Measurements from ENCODE around the gene BRAF.
"Not testable (repeated sequence)": the region's sequence is repeated elsewhere in the genome, so short reads cannot be mapped to it uniquely, and the experiment has no call there.

The BRAF gene

GRCh38 chr7:140708764-140709163 lies 216.0 kb downstream of the BRAF start:
- not testable (repeated sequence) for DNase-seq (ENCODE audit: low read depth)

- DNase-seq (ENCODE audit: low read depth) = no peak
These were observed 217.6 kb downstream of the BRAF start for GRCh38 chr7:140707132-140707531.

DNA sequence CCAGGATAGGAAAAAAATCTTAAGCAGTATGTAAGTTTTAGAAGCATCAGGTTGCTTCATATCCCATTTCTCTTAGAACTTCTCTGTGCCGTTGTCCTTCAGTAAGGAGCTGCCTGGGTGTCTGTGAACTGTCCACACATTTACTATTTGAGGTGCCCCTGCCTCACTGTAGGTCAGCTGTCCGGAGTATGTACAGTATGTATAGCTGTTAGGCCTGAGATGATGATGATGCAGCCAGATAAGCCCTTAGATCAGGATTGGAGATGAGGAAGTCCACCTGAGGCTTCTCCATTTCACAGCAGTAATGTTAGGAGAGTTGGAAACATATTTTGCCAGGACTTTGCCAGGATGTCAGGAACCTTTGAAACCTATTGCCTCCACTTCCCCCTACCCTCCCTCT lies 220.5 kb downstream of the BRAF start:
- no peak for DNase-seq (ENCODE audit: low read depth)

DNA sequence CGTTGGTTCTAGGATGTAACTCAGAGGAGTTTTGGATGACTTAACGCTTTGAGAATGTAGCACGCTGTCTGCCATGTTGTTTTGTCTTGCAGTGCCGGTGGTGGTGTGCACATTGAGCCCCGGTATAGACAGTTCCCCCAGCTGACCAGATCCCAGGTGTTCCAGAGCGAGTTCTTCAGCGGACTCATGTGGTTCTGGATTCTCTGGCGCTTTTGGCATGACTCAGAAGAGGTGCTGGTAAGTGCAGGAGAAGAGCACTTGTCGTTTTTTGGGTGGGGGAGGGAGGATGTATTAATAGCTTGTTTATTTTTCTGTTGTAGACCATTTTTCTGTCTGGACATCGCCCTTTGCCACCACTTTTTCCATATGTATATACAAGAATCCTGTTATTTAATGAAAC lies 222.0 kb downstream of the BRAF start:
- no peak for DNase-seq (ENCODE audit: low read depth)

GRCh38 chr7:140698477-140698876 lies 226.3 kb downstream of the BRAF start:
- DNase-seq (ENCODE audit: low read depth) = no peak

- DNase-seq (ENCODE audit: low read depth) = peak; percentile 11
These were observed 227.1 kb downstream of the BRAF start for GRCh38 chr7:140697447-140698143.

DNA sequence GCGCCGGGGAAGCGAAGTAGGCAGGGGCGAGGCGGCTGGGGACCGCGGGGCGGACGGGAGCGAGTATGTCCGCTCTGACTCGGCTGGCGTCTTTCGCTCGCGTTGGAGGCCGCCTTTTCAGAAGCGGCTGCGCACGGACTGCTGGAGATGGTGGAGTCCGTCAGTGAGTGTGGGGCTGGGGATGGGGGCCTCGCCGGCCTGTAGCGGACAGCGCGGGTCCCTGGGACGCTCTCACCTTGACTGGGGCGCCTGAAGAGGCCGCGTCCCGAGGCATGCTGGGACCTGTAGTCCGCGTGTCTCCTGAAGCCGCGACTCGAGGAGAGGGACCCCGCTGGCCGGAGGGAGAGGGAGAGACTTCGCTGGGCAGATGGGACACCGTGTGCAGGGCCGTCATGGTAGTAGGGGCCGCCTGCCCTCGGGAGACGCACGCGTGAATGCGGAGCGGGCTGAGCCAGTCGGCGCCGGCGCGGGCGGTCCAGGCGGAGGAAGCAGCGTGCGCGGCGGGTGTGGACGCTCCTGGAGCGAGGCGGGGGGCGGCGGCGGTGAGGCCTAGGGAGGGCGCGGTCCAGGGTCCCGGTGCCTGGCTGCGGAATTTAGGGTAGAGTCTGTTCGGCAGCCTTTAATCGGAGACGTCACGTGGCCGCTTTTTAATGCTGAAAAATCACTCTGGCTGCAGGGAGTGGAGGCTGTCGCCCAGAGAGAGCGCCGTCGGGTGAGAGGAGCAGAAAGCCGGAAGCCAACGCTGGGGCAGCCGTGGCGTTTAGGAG lies 227.9 kb downstream of the BRAF start, which contains the start of gene NDUFB2:
Gene NDUFB2 (plus strand): TSS at position 29 of the 767 bp plus-strand sequence. CDS start 37 bp downstream, at position 66.
- peak; percentile 45 for DNase-seq (ENCODE audit: low read depth)

- peak; percentile 63 for DNase-seq (ENCODE audit: low read depth)
These were observed 228.6 kb downstream of the BRAF start for GRCh38 chr7:140696024-140696679.

GRCh38 chr7:140695381-140695780 lies 229.3 kb downstream of the BRAF start:
- no peak for DNase-seq (ENCODE audit: low read depth)

DNA sequence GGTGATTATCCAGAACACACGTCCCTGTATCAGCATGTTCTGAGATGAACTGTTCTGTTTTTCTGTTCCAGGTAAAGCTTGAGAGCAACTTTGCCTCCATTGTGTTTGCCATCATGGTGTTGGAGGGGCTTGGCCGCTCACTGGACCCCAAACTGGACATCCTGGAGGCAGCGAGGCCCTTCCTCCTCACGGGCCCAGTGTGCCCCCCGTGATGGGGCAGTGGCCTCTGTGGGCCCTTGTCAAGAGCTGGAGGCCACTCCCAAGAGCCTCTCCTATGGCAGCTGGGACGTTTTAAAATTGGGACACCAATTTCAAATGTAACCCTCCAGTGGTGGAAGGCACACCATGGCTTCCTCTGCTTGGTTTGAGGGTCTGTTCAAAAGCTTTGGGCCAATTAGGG lies 230.1 kb downstream of the BRAF start:
- DNase-seq (ENCODE audit: low read depth) = no peak

GRCh38 chr7:140693849-140694248 lies 230.9 kb downstream of the BRAF start:
- not testable (repeated sequence) for DNase-seq (ENCODE audit: low read depth)

- no peak for DNase-seq (ENCODE audit: low read depth)
These were observed 233.2 kb downstream of the BRAF start for GRCh38 chr7:140691376-140692045.

GRCh38 chr7:140689199-140690152 lies 235.3 kb downstream of the BRAF start:
- DNase-seq (ENCODE audit: low read depth) = no peak

DNA sequence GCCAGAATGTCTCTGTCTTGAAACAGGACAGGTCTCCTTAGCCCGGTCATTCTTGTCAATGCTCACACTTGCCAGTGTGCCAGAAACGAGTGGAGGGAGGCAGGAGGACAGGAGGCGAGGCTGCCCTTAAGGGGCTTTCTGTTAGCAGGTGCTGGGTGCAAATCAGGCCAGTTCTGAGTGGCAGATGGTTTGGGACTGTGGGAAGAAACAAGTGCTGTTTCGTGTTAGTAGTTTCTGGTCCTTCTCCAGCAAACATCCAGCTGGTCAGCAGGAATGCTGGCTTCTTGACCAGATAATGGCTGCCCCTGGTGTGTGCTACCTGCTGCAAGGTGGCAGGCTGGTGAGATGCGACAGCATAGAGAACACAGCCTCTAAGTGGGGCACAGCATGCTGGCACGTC lies 236.4 kb downstream of the BRAF start:
- DNase-seq (ENCODE audit: low read depth) = no peak

DNA sequence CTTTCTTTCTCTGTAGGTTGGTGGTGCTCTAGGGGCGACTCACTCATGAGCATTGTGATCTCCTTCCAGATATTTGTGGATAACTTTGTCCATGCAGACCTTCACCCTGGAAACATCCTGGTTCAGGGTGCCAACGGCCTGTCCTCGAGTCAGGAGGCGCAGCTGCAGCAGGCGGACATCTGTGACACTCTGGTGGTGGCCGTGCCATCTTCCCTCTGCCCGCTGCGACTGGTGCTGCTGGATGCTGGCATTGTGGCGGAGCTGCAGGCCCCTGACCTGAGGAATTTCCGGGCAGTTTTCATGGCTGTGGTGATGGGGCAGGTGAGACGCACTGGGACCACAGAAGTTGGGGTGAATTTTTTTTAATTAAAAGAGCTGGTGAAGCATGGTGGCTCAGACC lies 237.8 kb downstream of the BRAF start:
- no peak for DNase-seq (ENCODE audit: low read depth)

- no peak for DNase-seq (ENCODE audit: low read depth)
These were observed 239.2 kb downstream of the BRAF start for GRCh38 chr7:140685407-140686087.

GRCh38 chr7:140684066-140684950 lies 240.4 kb downstream of the BRAF start:
- DNase-seq (ENCODE audit: low read depth) = no peak

- no peak for DNase-seq (ENCODE audit: low read depth)
These were observed 241.1 kb downstream of the BRAF start for GRCh38 chr7:140683657-140684056.

GRCh38 chr7:140681766-140682165 lies 243.0 kb downstream of the BRAF start:
- DNase-seq (ENCODE audit: low read depth) = no peak

DNA sequence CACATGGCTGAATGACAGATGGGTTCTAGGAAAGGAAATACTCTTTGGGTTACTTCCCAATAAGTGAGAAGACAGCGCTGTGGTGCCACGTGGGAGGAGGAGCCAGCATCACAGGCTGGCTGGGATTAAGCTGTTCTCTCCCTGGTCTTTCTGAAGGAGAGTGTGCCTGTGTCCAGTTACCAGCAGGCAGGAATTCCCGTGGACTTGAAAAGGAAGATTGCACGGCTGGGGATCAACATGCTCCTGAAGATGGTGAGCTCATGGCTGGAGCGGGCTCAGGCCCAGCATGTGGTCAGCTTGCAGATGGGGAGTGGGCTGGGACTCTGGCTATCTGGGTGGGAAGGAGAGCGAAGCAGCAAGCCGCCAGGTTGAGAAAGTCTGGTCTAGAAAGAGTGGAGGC lies 243.8 kb downstream of the BRAF start:
- no peak for DNase-seq (ENCODE audit: low read depth)
